HG03460 (cell line): ENCODE results near the gene HYAL3.
"Not testable (repeated sequence)": the region's sequence is repeated elsewhere in the genome, so short reads cannot be mapped to it uniquely, and the experiment has no call there.

Experiments used
- ATAC-seq: cut with Tn5 transposase; IDR thresholded peaks from one replicate; pipeline ENCODE4 v1.9.1; 2021; ENCODE audit not compliant: unreplicated experiment

Gene HYAL3

DNA sequence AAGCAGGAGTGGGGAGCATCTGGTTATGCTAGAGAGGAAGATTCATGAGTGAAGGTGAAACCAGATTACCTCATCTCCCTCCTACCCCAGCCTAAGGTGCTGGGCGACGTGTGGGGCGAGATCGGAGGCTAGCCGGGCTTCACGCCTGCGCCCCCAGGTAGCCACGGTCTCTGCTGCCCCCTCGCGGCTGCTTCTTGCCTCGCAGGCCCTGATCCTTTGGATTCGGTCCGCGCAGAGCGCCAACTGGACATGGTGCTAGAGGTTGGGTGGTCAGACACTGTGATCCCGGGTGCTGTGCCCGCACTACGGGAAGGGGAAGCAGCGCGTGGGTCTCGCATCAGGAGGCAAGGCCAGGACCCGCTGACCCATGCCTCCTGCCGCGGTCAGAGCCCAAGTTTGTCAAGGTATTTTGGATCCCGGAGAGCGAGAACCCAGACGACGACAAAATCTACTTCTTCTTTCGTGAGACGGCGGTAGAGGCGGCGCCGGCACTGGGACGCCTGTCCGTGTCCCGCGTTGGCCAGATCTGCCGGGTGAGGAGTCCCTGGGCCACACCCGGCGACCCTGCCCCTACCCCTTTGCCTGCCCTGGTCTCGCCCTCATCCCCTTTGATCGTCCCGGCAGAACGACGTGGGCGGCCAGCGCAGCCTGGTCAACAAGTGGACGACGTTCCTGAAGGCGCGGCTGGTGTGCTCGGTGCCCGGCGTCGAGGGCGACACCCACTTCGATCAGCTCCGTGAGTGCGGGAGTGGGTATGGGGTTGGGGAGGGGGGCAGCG is 26.1 kb downstream of the HYAL3 start:
- ATAC-seq, result peak; percentile 72

DNA sequence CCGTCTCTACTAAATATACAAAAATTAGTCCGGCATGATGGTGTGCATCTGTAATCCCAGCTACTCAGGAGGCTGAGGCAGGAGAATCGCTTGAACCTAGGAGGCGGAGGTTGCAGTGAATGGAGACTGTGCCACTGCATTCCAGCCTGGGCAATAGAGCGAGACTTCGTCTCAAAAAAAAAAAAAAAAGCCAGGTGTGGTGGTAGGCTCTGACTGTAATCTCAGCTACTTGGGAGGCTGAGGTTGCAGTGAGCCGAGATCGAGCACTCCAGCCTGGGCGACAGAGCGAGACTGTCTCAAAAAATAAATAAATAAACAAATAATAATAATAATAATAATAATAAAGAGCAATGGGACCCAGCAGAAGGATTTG is 26.7 kb downstream of the HYAL3 start:
- ATAC-seq, result not testable (repeated sequence)

GRCh38 chr3:50271314-50271936 is 27.8 kb downstream of the HYAL3 start:
- ATAC-seq, result no peak

DNA sequence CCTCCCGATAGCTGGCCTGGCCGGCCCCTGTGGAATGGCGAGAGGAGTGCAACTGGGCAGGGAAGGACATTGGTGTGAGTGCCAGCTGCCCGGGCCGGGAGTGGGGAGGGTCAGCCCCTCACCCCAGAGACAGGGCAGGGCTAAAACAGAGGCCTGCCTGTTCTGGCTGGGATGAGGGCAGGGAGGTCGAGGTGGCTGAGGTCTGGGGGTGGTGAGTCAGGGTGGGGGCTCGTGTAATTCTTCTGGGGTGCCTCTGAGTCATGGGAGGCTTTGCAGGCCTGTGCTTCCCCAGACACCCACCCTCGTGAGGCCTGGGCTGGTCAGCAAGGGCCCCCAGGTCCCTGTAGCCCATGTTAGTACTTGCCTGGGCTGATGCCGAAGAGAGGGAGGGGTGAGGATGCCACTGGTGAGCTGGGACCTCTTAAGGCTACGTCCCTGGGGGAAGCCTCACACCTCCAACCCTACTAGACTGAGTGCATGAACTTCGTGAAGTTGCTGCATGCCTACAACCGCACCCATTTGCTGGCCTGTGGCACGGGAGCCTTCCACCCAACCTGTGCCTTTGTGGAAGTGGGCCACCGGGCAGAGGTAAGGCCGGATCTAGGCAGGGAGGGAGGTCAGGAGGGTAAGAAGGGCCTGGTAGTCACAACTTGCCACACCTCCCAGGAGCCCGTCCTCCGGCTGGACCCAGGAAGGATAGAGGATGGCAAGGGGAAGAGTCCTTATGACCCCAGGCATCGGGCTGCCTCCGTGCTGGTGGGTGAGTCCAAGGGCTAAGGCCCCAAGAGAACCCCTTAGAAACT is 28.6 kb downstream of the HYAL3 start:
- ATAC-seq, result no peak

DNA sequence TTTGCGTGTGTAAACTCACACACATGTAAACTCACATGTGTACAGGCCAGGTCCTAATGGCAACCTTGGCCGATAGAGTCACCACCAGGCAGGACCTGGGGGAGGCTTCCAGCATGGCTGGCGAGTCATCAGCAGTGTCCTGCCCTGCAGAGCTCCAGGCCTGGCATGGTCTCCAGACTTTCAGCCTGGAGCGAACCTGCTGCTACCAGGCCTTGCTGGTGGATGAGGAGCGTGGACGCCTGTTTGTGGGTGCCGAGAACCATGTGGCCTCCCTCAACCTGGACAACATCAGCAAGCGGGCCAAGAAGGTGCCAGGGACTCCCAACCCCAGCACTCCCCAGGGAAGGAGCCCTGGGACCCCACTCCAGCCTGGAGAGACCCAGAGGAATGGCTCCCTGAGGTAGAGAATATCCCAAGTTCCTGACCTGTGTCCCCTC is 29.2 kb downstream of the HYAL3 start:
- no peak for ATAC-seq

DNA sequence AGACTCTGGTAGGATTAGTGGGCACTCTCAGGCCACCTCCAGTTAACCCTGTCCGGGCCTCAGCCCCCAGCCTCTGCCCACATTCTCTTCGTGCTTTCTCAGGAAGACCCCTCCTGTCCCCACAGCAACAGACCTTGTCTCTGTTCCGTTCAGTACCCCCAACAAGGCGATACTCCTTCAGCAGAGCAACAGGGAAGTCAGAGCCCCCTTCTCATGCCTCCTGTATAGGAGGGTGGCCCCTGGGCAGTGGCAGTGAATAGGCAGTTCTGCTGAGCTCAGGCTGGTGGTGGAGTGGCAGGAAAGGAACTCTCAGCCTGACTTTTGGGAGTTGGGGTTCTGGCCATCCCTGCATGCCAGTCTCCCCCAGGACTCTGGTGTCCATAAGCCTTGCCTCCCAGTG is 29.7 kb downstream of the HYAL3 start:
- no peak for ATAC-seq

GRCh38 chr3:50268703-50269451 is 30.3 kb downstream of the HYAL3 start, which contains the start of gene SEMA3B:
TSS of gene SEMA3B (plus strand) at chr3:50269147. CDS start at chr3:50269241, 94 bp downstream.
- ATAC-seq, result no peak

- ATAC-seq, result no peak
These were observed 30.9 kb downstream of the HYAL3 start for GRCh38 chr3:50268276-50268675.

DNA sequence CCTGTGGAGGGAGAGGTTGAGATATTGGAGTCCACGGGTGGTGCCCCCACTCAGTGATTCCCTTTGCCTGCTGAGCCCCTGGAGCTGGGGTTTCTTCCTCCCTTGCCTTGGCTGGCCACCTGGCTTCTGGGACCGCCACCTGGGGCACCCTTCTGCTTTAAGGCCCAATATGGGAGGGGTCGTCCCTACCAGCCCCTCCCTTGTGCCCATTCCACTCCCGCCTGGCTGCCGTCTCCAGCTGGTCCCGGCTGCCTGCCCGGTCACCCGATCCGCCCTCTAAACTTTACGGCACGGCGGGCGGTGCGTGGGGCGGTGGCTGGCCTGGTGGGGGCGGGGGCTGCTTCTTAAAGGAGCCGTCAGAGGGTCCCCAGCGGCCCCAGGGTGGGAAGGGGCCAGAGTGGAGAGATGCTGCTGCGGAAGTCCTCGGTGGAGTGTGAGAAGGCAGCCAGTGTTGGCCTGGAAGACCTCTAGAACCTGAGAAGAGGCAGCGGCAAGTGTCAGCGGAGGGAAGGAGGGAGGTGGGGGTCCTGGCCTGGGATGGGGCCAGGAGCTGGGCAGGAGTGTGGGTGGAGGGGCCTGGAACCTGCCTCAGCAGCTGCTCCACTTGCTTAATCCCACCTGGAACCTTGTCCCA is 31.8 kb downstream of the HYAL3 start:
- ATAC-seq, result no peak

DNA sequence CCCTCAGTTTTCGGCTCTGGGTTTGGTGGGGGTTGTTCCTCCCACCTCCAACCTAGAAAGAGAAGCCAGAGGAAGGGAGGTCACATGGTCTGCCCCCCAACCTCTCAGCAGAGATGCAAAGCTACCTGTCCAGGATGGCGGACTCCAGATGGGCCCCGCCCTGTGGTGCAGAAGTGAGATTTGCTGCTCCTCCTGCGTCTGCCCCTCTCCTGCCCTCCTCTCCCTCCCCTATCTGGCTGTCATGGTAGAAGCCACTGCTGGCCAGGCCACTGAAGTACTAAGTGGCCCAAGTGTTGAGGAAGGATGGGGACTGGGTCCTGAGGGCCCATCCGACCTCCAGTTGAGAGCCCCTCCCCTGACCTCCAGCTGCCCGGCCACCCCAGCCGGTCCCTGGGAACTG is 32.4 kb downstream of the HYAL3 start:
- no peak for ATAC-seq

DNA sequence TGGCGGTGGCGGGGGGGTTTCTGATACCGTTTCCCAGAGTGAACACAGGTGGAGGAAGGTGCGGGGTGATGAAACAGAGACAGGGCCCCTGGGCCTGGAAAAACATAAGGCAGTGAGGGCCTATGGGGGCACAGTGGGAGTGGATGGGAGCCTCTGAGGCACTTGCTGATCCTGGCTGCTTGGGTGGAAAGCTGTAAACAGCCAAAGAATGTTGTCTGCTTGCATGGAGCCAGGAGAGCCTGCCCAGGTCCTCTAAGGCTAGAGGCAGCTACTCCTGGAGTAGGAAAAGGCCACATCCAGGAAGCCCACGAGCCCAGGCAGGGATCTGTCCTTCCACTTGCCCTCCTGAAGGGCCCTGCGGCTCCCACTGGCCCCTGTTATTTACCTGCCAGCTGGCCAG is 33.2 kb downstream of the HYAL3 start:
- ATAC-seq, result no peak

DNA sequence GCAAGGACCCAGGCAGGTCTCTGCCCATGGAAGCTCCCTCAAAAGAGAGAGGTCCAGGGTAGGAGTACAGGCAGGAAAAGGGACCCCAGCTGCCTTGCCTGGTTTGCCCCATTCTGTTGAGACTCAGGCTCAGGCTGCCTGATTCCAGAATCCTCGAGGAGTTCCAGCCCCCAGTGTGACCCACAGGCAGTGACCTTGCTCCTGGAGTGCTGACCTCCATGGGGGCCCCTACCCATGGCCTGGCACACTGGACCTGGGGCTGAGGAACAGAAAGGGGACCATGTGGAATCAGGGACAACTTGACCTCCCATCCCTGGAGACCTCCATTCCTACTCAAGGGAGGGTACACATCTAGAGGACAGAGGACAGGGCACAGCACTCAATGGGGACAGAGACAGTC is 33.6 kb downstream of the HYAL3 start:
- no peak for ATAC-seq

DNA sequence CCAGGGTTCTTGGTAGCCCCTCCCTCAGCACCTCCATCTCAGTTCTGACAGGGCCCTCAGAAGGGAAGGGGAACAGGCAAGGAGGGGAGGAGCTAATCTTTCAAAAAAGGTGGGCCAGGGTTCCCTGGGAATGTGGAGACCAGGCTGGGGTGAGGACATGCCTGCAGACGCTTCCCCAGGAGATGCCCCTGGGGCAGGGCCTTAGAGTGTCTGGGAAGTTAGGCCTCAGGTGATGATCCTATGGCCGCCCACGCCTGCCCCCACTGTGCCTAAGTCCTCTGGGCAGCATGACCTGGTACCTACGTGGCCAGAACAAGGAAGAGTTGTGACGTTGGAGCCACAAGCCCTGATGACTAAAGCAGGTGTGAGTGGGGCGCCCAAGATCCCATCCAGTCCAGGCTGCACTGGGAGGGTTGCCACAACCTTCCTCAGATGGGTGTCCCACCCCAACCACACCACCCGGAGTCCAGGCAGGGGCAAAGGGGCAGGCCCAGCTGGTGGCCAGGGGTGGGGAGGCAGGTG is 34.2 kb downstream of the HYAL3 start:
- ATAC-seq, result no peak

DNA sequence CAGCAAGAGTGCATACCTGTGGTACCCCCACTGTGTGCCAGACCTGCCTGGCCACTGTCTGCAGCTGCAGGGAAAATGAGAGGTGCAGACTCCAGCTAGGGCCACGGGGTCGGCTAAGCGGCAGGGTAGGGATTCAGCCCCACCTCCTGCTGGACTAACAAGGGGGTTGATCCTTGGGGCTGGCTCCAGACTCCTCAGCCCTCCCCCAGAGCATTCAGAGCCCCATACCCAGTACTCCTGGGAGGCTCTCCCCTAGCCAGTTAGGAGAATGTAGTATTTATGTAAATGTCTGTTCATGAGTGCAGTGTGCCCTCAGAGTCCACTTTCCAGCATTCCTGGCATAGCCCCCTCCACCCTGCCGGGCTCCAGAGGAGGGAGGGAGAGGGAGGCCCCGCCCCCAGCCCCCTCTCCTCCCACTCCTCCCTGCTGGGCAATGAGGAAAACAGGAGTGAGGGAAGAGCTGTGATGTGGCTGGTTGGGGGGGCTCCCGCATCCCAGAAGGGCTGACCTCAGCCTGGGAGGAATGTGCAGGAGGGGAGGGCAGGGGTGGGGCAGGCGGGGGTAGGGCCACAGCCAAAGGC is 34.7 kb downstream of the HYAL3 start:
- ATAC-seq, result no peak

GRCh38 chr3:50263478-50264382 is 35.5 kb downstream of the HYAL3 start:
- no peak for ATAC-seq

- ATAC-seq, result no peak
These were observed 36.4 kb downstream of the HYAL3 start for GRCh38 chr3:50262778-50263177.

DNA sequence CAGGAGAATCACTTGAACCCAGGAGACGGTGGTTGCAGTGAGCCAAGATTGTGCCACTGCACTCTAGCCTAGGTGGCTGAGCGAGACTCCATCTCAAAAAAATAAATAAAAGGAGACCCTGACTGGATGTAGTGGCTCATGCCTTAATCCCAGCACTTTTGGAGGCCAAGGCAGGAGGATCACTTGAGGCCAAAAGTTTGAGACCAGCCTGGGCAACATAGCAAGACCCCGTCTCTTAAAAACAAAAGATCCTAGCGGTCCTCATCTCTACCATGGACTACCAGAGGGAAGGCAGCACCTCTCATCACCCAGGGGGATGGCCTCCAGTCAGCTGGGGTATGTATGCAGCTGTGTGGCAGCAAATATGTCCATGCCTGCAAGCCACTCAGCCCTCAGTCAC is 37.0 kb downstream of the HYAL3 start:
- ATAC-seq, result not testable (repeated sequence)

DNA sequence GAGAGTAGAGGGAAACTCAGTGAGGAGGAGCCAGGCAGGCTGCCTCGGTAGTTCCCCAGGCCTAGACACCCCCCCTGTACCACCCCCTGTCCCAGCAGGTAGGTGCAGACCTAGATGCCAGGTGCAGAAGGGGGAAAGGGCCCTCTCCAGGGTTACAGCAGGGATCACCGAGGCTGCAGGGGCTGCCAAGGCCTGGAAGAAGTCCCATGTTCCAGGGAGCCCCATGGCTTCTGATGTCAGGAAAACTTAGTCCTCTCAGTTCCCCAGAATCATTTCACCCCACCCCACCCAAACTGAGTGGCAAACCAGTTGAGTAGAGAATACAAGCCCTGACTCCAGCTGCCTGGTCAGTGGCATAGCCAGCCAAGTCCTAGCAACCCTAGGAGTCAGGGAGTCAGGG is 37.7 kb downstream of the HYAL3 start:
- no peak for ATAC-seq

DNA sequence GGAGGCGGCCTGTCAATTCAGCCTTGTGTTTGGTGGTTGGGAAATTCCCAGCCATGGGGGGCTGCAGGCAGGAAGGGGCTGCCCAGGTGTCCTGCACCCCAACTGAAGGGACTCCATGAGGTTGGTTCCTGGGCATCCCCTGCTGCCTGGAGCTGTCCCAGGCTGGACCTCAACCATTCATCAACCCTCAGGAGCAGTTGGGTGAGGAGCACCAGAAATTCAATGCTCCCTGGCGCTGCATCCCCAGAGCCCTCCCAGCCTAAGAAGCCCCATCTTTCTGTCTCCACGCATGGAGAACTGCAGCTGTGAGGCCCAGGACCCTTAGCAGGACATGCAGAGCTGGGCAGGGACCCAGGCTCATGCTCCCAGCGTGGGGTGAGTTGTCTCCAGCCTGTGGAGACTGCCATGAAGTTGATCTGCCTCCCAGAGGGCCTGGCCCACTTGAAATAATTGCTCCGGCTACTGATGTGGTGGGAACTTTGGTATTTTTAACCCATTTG is 38.2 kb downstream of the HYAL3 start:
- ATAC-seq, result no peak
